Neural crest cell (in vitro differentiated cells): ENCODE measurements around the gene SPAG16. TPM values are rescaled to one million over a fixed set of nuclear protein-coding genes. Genes with fewer than 3 reads are reported as not detected.
"Not testable (repeated sequence)": the region's sequence is repeated elsewhere in the genome, so short reads cannot be mapped to it uniquely, and the experiment has no call there.

Experiments
- DNase-seq: peaks from one replicate; pipeline ENCODE4 v3.0.0; 2021; ENCODE audit warnings: low read depth, mixed read lengths, low spot score
- H3K27ac Mint-ChIP-seq: one replicate; pipeline ENCODE4 v1.8.0; 2021; ENCODE audit warnings: mild to moderate bottlenecking, mixed read lengths; ENCODE audit not compliant: unreplicated experiment
- H3K27me3 Mint-ChIP-seq: 2 replicates; pipeline ENCODE4 v1.8.0; 2021; ENCODE audit warnings: low read depth, mild to moderate bottlenecking, mixed read lengths
- H3K36me3 Mint-ChIP-seq: 2 replicates; pipeline ENCODE4 v1.8.0; 2021; ENCODE audit warnings: low read depth, mild to moderate bottlenecking, mixed read lengths
- H3K4me1 Mint-ChIP-seq: 2 replicates; pipeline ENCODE4 v1.8.0; 2021; ENCODE audit warnings: mixed read lengths
- H3K4me3 Mint-ChIP-seq: one replicate; pipeline ENCODE4 v1.8.0; 2021; ENCODE audit warnings: mild to moderate bottlenecking, mixed read lengths
- H3K9me3 Mint-ChIP-seq: 2 replicates; pipeline ENCODE4 v1.8.0; 2021; ENCODE audit warnings: mixed read lengths
- CTCF ChIP-seq: fragments of 200-600 bp; sonication (generic); conservative IDR thresholded peaks from 2 replicates; pipeline ENCODE4 v1.5.0; 2021; ENCODE audit warnings: antibody characterized with exemption, mild to moderate bottlenecking
- total RNA-seq: library from RNA; stranded (reverse); gene quantifications from 2 replicates; pipeline ENCODE4 v1.2.1, GENCODE V29; 2021

The SPAG16 gene
- total RNA-seq, 1 donor from 2014 or later: 29.0 TPM

- no peaks in the 10 kb centered on the region for H3K27me3 Mint-ChIP-seq
Observed at GRCh38 chr2:213971536-213971935, 687.3 kb downstream of the SPAG16 start.

GRCh38 chr2:213980883-213981282 is 696.6 kb downstream of the SPAG16 start:
- no peaks in the 10 kb centered on the region for H3K9me3 Mint-ChIP-seq
- no peaks in the 10 kb centered on the region for H3K27me3 Mint-ChIP-seq

More at GRCh38 chr2:213971536-213971935, 687.3 kb downstream of the SPAG16 start:
- Mint-ChIP-seq H3K4me1 (no peaks in the 10 kb centered on the region), H3K9me3 (no peaks in the 10 kb centered on the region), H3K27ac (no peak overlapping the region), H3K36me3 (no peaks in the 10 kb centered on the region), H3K4me3 (no peak overlapping the region)
- DNase-seq: no peak
- no peak for TF ChIP-seq CTCF

GRCh38 chr2:213989207-213989606 is 704.9 kb downstream of the SPAG16 start:
- Mint-ChIP-seq H3K4me1 (no peaks in the 10 kb centered on the region), H3K36me3 (no peaks in the 10 kb centered on the region), H3K4me3 (no peak overlapping the region), H3K27ac (no peak overlapping the region), H3K27me3 (no peaks in the 10 kb centered on the region), H3K9me3 (no peaks in the 10 kb centered on the region)
- no peak for TF ChIP-seq CTCF
- DNase-seq: no peak

More at GRCh38 chr2:213980883-213981282, 696.6 kb downstream of the SPAG16 start:
- Mint-ChIP-seq H3K4me1 (no peaks in the 10 kb centered on the region), H3K36me3 (no peaks in the 10 kb centered on the region), H3K27ac (no peak overlapping the region), H3K4me3 (no peak overlapping the region)
- TF ChIP-seq CTCF: no peak
- DNase-seq: no peak

- Mint-ChIP-seq H3K36me3 (no peaks in the 10 kb centered on the region), H3K4me1 (no peaks in the 10 kb centered on the region), H3K27me3 (no peaks in the 10 kb centered on the region), H3K27ac (no peak overlapping the region), H3K4me3 (no peak overlapping the region), H3K9me3 (no peaks in the 10 kb centered on the region)
- no peak for TF ChIP-seq CTCF
- no peak for DNase-seq
Observed at GRCh38 chr2:213991453-213992108, 707.3 kb downstream of the SPAG16 start.

DNA sequence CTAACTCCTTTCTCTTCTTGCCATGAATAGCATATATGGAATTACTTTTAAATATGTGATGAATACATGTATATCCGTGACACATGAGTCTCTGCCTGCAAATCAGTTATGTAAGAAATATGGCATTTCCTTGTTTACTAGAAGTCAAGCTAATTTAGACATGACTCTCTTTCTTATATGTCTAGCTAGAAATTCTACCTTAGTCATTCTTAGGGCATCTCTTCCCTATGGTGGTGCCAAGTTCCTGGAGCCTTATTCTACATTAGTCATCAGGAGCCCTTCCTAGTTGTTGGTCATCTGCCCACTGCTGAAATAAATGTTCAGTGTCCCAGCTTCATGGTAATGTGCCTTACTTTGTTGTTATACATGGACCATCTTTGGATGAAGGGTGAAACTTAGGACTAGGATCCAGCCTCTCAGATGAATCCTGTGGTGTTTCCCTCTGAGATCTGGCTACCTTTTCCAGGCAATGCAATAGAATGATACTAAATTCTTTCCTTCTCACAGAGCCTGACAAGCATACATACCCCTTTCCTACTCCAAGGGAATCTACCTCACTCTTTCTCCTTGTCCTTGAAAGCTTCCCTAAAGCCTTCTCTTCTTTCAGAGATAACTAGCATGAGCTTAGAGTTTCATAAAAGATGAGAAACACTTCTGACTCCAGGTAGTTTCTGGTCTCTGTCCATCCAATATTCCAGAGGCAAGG is 711.3 kb downstream of the SPAG16 start:
- DNase-seq: no peak

GRCh38 chr2:213998976-213999375 is 714.7 kb downstream of the SPAG16 start:
- DNase-seq, H3K4me1 Mint-ChIP-seq, H3K4me3 Mint-ChIP-seq, H3K9me3 Mint-ChIP-seq, H3K36me3 Mint-ChIP-seq, H3K27me3 Mint-ChIP-seq, H3K27ac Mint-ChIP-seq: not testable (repeated sequence)

More for the DNA sequence above, 711.3 kb downstream of the SPAG16 start:
- Mint-ChIP-seq H3K36me3 (peaks cover 4% of the 10 kb centered on the region), H3K27ac (no peak overlapping the region), H3K9me3 (peaks cover 8% of the 10 kb centered on the region), H3K4me1 (no peaks in the 10 kb centered on the region), H3K27me3 (no peaks in the 10 kb centered on the region), H3K4me3 (no peak overlapping the region)
- TF ChIP-seq CTCF: no peak
